Fibroblast of pulmonary artery (primary cell): ENCODE measurements around the gene GSS.
"Not testable (repeated sequence)": the region's sequence is repeated elsewhere in the genome, so short reads cannot be mapped to it uniquely, and the experiment has no call there.

ENCODE experiments used
- DNase-seq: peaks from one replicate; pipeline ENCODE4 v3.0.0-alpha.2; 2010; ENCODE audit warnings: low read depth
- H3K4me3 ChIP-seq: replicated peaks from 2 replicates; pipeline ENCODE4 v1.5.1; 2011; ENCODE audit warnings: low read depth, mild to moderate bottlenecking, control low read depth, low read length, moderate library complexity
- TF ChIP-seq, protein P1 (sequence below): IDR thresholded peaks from 2 replicates; pipeline ENCODE4 v1.5.1; 2011; ENCODE audit warnings: mild to moderate bottlenecking, control low read depth, low read length, inconsistent platforms; ENCODE audit errors: missing control alignments

GSS gene

DNA sequence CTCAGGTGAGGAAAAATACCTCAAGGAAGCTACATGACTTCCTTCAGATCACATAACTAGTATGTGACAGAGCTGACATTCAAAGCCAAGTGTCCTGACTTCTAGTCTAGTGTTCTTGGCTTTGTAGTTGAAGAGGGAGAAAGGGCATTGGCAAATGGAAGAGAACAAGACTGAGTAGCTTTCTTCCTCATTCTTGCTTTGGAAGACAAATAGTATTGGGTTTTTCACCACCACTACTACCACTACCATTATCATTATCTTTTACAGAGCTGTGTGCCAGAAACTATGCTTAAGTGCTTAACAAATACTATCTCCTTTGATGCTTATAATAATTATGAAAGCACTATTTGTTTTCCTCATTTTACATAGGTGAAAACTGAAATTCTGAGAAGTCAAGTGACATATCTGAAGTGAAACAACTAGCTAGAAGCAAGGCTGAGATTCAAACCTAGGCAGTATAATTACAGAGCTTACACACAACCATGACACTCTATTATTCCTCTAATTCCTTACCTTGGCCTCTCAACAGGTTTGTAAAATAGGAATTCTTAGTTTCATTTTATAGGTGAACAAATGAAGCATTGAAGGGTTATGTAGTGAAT lies 72.4 kb downstream of the GSS start:
- TF ChIP-seq, protein P1, sequence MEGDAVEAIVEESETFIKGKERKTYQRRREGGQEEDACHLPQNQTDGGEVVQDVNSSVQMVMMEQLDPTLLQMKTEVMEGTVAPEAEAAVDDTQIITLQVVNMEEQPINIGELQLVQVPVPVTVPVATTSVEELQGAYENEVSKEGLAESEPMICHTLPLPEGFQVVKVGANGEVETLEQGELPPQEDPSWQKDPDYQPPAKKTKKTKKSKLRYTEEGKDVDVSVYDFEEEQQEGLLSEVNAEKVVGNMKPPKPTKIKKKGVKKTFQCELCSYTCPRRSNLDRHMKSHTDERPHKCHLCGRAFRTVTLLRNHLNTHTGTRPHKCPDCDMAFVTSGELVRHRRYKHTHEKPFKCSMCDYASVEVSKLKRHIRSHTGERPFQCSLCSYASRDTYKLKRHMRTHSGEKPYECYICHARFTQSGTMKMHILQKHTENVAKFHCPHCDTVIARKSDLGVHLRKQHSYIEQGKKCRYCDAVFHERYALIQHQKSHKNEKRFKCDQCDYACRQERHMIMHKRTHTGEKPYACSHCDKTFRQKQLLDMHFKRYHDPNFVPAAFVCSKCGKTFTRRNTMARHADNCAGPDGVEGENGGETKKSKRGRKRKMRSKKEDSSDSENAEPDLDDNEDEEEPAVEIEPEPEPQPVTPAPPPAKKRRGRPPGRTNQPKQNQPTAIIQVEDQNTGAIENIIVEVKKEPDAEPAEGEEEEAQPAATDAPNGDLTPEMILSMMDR: no peak
- DNase-seq: no peak
- H3K4me3 ChIP-seq: no peak overlapping the region

- TF ChIP-seq, protein P1: no peak
- DNase-seq: no peak
- no peak overlapping the region for H3K4me3 ChIP-seq
Measured at GRCh38 chr20:34881689-34882088, 73.9 kb downstream of the GSS start.

- H3K4me3 ChIP-seq, DNase-seq: not testable (repeated sequence)
Measured at GRCh38 chr20:34880971-34881370, 74.6 kb downstream of the GSS start.

GRCh38 chr20:34880215-34880850 lies 75.3 kb downstream of the GSS start:
- TF ChIP-seq, protein P1: no peak
- no peak overlapping the region for H3K4me3 ChIP-seq
- DNase-seq: peak; percentile 26
